GM13977 (cell line): Measurements from ENCODE around the gene DIP2A.
"Not testable (repeated sequence)": the region's sequence is repeated elsewhere in the genome, so short reads cannot be mapped to it uniquely, and the experiment has no call there.

ENCODE experiments used
- DNase-seq: peaks from one replicate; pipeline ENCODE4 v3.0.0; 2012; ENCODE audit warnings: low spot score
- CTCF ChIP-seq: IDR thresholded peaks from 2 replicates; pipeline ENCODE4 v1.5.1; 2012; ENCODE audit warnings: mild to moderate bottlenecking, control low read depth; ENCODE audit not compliant: insufficient read depth; ENCODE audit errors: extremely low read depth, missing control alignments
- in situ Hi-C: fragments of 300-500 bp; cut with MboI; formaldehyde crosslinking; loops from one replicate; pipeline ENCODE4 v1.12.0; 2022; ENCODE audit warnings: low sequenced_read_pairs, low pct_unique_long_range_greater_than_20kb, mixed read lengths, inconsistent platforms; ENCODE audit not compliant: unreplicated experiment

DIP2A gene

GRCh38 chr21:46509741-46510502 lies 51.2 kb downstream of the DIP2A start:
- TF ChIP-seq CTCF, result no peak
- DNase-seq, result no peak
- in situ Hi-C loops, result no loop called here

GRCh38 chr21:46515109-46515508 lies 56.4 kb downstream of the DIP2A start:
- TF ChIP-seq CTCF, result no peak
- in situ Hi-C loops, result no loop called here
- no peak for DNase-seq

GRCh38 chr21:46516068-46516467 lies 57.4 kb downstream of the DIP2A start:
- TF ChIP-seq CTCF, result no peak
- in situ Hi-C loops, result no loop called here
- DNase-seq, result no peak

GRCh38 chr21:46517361-46517760 lies 58.7 kb downstream of the DIP2A start:
- TF ChIP-seq CTCF, result no peak
- in situ Hi-C loops, result no loop called here
- no peak for DNase-seq

GRCh38 chr21:46518983-46519583 lies 60.4 kb downstream of the DIP2A start:
- in situ Hi-C loops, result no loop called here
- no peak for TF ChIP-seq CTCF
- no peak for DNase-seq

GRCh38 chr21:46527393-46527792 lies 68.7 kb downstream of the DIP2A start:
- in situ Hi-C loops, DNase-seq: not testable (repeated sequence)

- DNase-seq, result no peak
- in situ Hi-C loops, result no loop called here
- no peak for TF ChIP-seq CTCF
These were observed 69.1 kb downstream of the DIP2A start for GRCh38 chr21:46527801-46528200.
